ENCODE data around the gene DNAJC5G.
"Not testable (repeated sequence)": the region's sequence is repeated elsewhere in the genome, so short reads cannot be mapped to it uniquely, and the experiment has no call there.

Gene DNAJC5G

DNA sequence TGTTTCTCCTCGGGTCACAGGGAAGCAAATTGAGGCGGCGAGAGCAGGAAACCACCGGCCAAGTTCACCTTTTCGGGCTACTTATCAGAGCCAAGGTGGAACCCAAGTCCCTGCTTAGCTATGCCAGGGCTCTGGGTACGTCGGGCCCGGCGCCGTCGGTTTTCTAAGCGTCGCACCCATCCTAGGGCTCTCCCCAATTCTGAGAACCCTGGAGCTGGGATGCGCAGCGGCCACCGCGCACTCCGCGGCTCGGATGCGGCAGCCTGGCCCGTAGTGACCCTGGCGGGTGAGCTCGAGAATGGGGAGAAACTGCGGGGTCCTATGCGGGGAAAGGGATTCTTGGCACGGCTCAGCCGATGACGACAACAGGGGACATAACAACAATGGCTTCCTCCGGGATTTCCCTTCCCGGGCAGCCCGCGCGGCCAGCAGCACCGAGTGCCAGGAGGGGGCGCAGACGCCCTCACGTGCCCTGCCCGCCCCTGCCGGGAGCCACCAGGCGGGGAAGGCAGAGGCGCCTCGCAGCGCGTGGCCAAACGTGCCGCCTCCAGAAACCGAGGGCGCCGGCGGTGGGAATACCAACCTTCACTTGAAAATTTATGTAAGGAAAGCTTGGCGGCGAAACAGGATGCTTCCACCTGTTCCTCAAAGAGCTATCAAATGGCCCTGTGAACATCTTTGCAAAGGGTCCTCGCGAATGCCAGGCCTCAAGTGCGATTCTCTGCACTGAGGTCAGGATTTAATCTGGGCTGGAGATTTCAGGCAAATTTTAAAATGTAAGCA lies 10.3 kb upstream of the DNAJC5G start:
- Histone ChIP-seq H3K9ac (no peak overlapping the region), H3K27me3 (ENCODE audit: control insufficient read depth, insufficient read depth, low read length) (no peaks in the 10 kb centered on the region), H3K9me3 (ENCODE audit: control insufficient read depth, low read length) (no peaks in the 10 kb centered on the region), H3K4me2 (ENCODE audit: low read length) (peak overlapping the region; percentile 68), H3K4me1 (peaks cover 5% of the 10 kb centered on the region), H3K4me3 (ENCODE audit: low read depth, low read length) (peak overlapping the region; percentile 20), H3K27ac (no peak overlapping the region), H2AFZ (peak overlapping the region; percentile 84), H3K79me2 (no peaks in the 10 kb centered on the region), H3K36me3 (ENCODE audit: control insufficient read depth, insufficient read depth, low read length) (no peaks in the 10 kb centered on the region)
- TF ChIP-seq, protein P1, sequence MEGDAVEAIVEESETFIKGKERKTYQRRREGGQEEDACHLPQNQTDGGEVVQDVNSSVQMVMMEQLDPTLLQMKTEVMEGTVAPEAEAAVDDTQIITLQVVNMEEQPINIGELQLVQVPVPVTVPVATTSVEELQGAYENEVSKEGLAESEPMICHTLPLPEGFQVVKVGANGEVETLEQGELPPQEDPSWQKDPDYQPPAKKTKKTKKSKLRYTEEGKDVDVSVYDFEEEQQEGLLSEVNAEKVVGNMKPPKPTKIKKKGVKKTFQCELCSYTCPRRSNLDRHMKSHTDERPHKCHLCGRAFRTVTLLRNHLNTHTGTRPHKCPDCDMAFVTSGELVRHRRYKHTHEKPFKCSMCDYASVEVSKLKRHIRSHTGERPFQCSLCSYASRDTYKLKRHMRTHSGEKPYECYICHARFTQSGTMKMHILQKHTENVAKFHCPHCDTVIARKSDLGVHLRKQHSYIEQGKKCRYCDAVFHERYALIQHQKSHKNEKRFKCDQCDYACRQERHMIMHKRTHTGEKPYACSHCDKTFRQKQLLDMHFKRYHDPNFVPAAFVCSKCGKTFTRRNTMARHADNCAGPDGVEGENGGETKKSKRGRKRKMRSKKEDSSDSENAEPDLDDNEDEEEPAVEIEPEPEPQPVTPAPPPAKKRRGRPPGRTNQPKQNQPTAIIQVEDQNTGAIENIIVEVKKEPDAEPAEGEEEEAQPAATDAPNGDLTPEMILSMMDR (IDR thresholded peaks at IDR 0.05) = peak; percentile 70

DNA sequence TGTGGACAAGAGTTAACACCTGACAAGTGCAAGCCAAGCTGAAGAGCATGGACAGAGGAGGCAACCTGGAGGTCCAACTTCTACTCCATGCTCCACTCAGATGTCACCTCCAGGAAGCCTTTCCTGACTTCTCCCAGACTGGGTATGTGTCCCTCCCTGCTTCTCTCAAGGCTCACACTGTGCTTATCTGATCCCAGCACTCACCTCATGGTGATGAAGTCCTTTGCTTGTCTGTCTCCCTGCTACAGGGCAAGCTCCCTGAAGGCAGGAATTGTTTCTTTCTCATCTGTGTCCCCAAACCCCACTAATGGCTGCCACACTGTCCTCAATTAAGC lies 9.7 kb upstream of the DNAJC5G start:
- TF ChIP-seq, protein P1 (IDR thresholded peaks at IDR 0.05) = no peak
- Histone ChIP-seq H3K79me2 (no peaks in the 10 kb centered on the region), H3K9ac (no peak overlapping the region), H3K36me3 (ENCODE audit: control insufficient read depth, insufficient read depth, low read length) (no peaks in the 10 kb centered on the region), H3K4me1 (peaks cover 5% of the 10 kb centered on the region), H3K4me3 (ENCODE audit: low read depth, low read length) (peak overlapping the region; percentile 10), H3K9me3 (ENCODE audit: control insufficient read depth, low read length) (no peaks in the 10 kb centered on the region), H3K27ac (no peak overlapping the region), H3K4me2 (ENCODE audit: low read length) (no peak overlapping the region), H3K27me3 (ENCODE audit: control insufficient read depth, insufficient read depth, low read length) (no peaks in the 10 kb centered on the region), H2AFZ (no peak overlapping the region)

DNA sequence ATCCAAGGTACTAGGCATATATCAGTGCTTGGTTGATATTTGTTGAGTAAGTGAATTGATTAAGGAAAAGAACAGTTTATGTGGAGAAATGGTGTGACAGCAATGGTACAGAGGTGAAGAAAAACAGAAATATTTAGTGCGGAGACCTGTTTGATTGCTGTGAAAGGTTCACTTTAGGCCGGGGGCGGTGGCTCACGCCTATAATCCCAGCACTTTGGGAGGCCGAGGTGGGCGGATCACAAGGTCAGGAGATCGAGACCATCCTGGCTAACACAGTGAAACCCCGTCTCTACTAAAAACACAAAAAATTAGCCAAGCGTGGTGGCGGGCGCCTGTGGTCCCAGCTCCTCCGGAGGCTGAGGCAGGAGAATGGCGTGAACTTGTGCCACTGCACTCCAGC lies 6.9 kb upstream of the DNAJC5G start:
- not testable (repeated sequence) for H3K4me1 ChIP-seq; H2AFZ ChIP-seq; H3K9me3 ChIP-seq (ENCODE audit: control insufficient read depth, low read length); H3K27me3 ChIP-seq (ENCODE audit: control insufficient read depth, insufficient read depth, low read length); H3K79me2 ChIP-seq; H3K4me2 ChIP-seq (ENCODE audit: low read length); H3K36me3 ChIP-seq (ENCODE audit: control insufficient read depth, insufficient read depth, low read length); H3K9ac ChIP-seq; H3K4me3 ChIP-seq (ENCODE audit: low read depth, low read length); H3K27ac ChIP-seq

DNA sequence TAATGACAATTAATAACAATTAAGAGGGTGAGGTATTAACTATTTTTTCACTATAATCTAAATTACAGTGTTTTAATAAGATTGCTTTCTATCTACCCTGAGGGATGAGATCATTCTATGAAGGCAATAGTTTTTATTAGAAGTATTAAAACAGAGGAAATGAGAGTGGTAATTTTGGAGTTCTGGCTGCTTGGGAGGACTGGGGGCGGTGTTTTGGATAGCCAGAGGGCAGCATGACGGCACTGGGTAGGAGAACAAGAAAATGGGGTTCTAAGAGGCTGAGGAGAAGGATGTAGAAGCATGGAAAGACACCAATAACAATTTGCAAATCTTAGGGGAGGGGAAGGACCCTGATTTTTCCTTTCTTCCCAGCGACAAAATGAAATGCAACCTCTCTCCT lies 5.1 kb upstream of the DNAJC5G start:
- no peaks in the 10 kb centered on the region for H3K27me3 ChIP-seq (ENCODE audit: control insufficient read depth, insufficient read depth, low read length)
- no peak overlapping the region for H3K27ac ChIP-seq

DNA sequence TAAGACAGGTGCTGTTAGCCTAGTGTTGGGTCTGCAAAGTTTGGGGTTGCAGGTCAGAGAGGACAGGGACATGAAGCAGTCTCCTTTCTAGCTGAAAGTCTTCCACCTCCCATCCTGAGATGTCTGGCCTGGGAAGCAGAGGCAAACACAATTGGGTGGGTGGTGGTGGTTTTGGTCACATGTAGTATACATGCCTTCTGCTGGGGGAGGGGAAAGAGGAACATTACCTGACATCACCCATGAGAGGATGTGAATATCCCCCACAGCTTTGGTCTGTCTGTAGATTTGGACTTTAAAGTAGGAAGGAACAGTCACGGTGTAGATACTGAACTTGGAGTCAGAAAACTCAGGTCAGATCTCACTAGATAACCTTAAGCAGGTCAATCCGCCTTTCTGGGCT lies 4.6 kb upstream of the DNAJC5G start:
- Histone ChIP-seq H3K27me3 (ENCODE audit: control insufficient read depth, insufficient read depth, low read length) (no peaks in the 10 kb centered on the region), H3K4me1 (no peaks in the 10 kb centered on the region)

More for the DNA sequence above, 5.1 kb upstream of the DNAJC5G start:
- no peak overlapping the region for H3K9ac ChIP-seq
- H3K4me3 ChIP-seq (ENCODE audit: low read depth, low read length) = no peak overlapping the region
- no peaks in the 10 kb centered on the region for H3K4me1 ChIP-seq
- no peak overlapping the region for H2AFZ ChIP-seq
- no peaks in the 10 kb centered on the region for H3K79me2 ChIP-seq
- H3K9me3 ChIP-seq (ENCODE audit: control insufficient read depth, low read length) = no peaks in the 10 kb centered on the region
- no peak overlapping the region for H3K4me2 ChIP-seq (ENCODE audit: low read length)
- no peaks in the 10 kb centered on the region for H3K36me3 ChIP-seq (ENCODE audit: control insufficient read depth, insufficient read depth, low read length)
- TF ChIP-seq, protein P1 (IDR thresholded peaks at IDR 0.05) = no peak

More for the DNA sequence above, 4.6 kb upstream of the DNAJC5G start:
- H3K9ac ChIP-seq = no peak overlapping the region
- no peaks in the 10 kb centered on the region for H3K9me3 ChIP-seq (ENCODE audit: control insufficient read depth, low read length)
- no peaks in the 10 kb centered on the region for H3K79me2 ChIP-seq
- no peak overlapping the region for H3K4me2 ChIP-seq (ENCODE audit: low read length)
- no peak overlapping the region for H3K27ac ChIP-seq
- no peak overlapping the region for H2AFZ ChIP-seq
- no peaks in the 10 kb centered on the region for H3K36me3 ChIP-seq (ENCODE audit: control insufficient read depth, insufficient read depth, low read length)
- TF ChIP-seq, protein P1 (IDR thresholded peaks at IDR 0.05) = no peak
- H3K4me3 ChIP-seq (ENCODE audit: low read depth, low read length) = no peak overlapping the region

All from parathyroid adenoma (tissue), 2 donors.